NK-92 (cell line): ENCODE data around the gene HTT.

Experiments
- DNase-seq: peaks from one replicate; lab custom pipeline; 2025; ENCODE audit not compliant: unreplicated experiment; lab: John Stamatoyannopoulos, UW

The HTT gene

DNA sequence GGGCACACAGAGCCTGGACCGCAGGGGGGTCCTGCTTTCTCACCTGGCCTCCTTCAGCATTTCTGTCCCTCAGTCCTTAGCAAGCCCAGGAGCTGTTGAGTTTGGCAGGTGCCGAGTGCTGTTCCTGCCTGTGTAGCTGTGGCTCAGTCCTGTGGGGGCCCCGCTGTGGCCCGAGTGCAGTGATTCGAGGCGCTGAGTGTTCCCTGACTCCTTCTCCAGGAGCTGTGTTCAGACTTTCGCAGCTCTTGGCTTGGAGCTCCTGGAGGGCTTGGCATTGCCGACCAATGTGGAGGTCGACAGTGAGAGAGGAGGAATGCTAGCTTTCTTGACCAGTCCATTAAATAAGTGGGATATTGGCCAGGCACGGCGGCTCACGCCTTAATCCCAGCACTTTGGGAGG, 124.4 kb downstream of the HTT start:
- no peak for DNase-seq

DNA sequence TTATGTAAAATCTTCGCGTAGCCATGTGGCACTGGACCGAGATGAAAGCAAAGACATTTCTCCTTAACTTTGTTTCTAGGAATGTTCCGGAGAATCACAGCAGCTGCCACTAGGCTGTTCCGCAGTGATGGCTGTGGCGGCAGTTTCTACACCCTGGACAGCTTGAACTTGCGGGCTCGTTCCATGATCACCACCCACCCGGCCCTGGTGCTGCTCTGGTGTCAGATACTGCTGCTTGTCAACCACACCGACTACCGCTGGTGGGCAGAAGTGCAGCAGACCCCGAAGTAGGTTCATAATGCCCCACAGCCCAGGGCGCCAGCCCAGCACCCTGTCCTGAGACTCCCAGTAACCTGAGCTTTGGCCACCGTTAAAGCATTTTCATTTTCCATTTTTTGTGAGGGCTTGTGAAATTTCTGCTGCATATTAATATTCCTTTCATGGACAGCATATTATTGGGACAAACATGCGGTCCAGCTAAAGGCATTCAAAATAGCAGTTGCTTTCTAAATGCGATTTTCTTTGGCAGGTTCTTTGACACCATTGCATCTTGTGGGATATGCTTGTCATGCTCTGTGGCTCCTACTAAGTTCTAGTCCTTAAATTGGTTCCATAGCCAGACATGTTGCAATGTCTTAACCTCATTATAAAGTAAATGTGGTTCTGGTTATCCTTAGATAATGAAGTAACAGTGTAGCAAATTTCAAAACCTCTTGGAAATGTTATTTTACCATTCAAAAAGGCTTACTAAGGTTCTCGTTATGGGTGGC, 125.4 kb downstream of the HTT start:
- DNase-seq = no peak

DNA sequence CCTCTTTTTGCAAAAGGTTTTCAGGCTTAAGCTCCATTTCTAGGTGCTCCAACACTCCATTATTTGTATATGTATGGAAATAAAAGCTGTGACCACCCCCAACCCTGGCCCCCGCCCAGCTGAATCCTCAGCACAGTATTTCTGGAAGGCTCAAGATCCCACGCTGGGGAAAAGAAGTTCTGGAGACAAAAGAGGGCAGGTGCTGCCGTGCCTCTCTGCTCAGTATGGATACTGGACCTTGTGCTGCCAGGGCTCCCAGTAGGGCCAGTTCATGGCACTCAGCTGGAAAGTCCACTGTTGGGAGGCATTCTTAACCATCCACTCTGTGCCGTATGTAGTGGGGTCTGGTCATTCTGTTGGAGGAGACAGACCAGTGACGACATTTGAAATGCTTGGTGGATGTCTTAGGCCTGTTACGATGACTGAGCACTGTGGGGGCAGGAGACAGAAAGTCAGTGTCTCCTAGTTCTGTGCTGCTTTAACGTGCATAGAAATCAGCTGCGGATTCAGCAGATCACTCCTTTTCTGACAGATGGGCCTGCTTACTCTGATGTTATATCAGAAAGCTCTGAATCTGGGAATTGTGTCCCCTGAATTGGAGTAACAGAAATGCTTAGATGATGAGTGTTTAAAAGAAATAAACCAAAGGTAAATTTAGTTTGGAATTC, 126.1 kb downstream of the HTT start:
- no peak for DNase-seq

DNA sequence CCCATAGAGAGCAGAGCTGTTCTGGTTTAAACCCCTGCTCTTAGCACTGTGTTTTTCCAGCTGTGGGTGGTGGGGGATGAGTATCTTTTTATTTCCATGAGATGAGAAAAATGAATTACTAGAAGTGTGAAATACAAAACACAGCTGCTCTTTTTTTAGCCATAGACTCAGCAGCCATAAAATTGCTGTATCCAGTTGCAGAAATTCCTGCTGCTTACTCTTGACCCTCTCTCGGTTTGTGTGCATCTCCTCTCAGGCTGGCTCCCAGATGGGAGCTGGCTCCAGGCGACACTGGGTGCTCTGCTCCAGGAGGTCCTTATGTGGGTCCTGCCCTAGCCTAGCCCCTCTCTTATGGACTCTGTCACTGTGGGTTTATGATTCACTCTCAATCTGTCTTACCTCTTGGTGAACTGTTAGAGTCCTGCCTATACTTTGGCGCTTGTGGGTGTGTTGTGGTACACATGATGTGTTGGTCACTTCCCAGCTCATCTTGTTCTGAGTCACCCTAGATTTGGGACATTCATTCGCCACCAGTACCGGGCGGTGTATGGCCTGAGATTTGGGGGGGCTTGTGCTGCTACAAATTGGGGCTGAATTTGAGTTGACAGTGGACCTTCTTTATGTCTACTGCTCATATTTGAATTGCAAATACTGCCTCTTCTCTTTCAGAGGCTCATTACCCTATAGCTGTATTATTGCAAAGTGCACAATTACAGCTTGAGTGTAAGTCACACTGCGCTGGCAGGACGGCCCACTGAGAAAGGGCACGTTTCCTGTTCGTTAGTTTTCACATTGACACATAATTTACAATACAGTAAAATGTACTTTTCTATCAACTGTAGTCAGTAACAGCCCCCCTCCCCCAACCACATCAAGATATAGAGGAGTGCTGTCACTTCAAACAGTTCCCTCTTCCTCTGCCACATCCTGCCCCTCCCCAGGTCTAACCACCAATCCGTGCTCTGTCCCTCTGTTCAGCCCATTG, 127.5 kb downstream of the HTT start:
- peak; percentile 27 for DNase-seq

DNA sequence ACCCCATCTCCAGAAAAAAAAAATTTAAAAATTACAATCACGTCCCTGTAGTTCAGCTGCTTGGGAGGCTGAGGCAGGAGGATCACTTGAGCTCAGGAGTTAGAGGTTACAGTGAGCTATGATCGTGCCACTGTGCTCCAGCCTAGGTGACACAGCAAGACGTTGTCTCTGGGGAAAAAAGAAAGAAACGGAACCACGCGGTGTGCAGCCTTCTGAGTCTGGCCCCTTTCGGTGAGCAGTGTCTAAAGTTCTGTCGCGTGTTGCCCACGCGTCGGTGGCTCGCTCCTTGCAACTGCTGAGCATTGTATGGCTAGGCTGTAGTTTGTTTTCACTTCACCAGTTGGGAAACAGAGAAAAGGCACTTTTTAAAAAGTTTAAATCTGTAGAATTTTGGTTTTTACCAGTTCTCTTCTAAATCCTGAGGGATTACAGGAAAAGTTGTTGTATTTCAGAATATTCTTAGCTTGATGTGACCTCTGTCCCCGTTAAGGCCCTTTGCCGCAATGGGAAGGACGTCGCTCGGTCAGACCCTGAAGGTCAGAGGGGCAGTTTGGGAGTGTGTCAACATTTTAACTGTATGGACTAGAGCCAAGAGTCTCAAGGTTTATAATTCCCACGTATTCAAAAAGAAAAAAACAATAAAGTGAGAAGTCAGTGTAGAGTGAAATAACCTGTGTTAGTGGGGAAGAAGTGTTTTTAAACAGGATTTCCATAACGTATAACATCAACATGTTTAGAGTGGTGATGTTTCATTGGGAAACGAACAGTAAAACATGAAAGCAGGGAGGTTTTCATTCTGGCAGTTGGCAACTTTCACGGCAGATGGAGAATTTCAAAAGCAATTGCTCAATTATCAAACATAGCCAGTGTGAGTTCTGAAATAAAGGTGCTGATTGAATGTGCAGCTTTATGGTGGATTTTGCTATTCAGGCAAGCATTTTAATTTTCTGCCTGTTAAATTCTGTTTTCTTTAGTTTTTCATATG, 128.6 kb downstream of the HTT start:
- no peak for DNase-seq

DNA sequence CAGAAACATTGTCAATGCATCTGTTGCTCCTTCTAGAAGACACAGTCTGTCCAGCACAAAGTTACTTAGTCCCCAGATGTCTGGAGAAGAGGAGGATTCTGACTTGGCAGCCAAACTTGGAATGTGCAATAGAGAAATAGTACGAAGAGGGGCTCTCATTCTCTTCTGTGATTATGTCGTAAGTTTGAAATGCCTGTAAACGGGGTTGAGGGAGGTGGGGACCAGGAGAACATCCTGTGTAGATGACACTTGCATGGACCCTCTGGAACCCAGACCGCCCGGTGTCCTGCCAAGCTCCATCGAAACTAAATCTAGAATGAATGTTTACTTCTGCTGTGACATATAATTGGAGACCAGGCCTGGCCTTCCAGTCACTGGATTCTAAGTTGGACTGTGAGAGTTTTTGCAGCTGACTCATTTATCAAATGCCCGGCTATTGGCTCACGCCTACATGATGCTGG, 129.5 kb downstream of the HTT start:
- DNase-seq = no peak

DNA sequence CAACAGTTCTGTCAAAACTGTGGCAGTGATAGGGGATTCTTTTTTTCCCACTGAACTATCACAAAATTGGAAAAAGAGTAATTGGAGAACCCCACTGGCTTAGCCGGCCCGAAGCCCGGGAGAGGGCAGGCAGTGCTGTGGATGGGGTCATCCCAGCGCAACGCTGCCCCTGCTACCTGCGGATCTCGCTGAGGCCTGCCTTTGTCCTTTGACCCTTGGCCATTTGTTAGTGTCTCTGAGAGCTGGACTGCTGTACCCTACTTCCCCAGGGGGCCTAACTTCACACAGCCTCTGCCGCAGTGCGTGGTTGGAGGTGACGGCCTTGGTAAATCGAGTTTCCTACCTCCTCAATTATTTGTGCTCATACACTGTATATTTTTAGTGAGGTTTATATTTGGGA, 131.5 kb downstream of the HTT start:
- no peak for DNase-seq

DNA sequence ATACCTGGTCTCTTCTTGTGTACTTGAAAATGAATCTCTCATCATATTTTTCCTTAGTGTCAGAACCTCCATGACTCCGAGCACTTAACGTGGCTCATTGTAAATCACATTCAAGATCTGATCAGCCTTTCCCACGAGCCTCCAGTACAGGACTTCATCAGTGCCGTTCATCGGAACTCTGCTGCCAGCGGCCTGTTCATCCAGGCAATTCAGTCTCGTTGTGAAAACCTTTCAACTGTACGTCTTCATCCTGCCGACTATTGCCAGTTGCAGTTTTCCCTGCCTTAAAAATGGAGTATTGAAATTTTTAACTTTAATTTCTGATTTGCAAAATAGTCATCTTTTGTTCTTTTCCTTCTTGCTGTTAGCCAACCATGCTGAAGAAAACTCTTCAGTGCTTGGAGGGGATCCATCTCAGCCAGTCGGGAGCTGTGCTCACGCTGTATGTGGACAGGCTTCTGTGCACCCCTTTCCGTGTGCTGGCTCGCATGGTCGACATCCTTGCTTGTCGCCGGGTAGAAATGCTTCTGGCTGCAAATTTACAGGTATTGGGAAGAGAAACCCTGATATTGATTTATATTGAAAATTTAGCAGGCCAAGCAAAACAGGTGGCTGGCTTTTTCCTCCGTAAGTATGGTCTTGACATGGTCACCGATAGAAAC, 132.1 kb downstream of the HTT start:
- DNase-seq = no peak

DNA sequence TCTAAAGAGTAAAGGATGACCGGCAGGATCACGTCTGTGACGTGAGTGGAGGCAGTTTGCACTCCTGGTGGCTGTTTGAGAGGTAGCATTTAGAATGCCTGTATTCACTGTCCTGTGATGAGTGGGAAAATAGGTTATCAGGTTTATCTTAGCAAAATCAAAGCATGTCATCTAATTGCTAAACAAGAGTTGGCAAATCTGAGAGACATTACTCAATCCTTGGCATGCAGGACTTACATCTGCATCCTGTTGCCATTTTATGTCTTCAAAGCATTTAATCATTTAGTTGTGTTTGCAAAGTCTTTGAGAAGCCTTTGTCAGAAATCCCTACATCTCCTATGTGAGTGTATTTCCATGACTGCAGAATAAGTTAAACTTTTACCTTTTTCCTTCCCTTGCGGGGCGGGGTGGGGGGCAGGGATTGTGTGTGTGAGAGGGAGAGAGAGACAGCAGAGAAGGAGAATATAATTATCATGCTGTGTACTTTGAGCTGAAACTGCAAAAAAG, 133.1 kb downstream of the HTT start:
- no peak for DNase-seq

DNA sequence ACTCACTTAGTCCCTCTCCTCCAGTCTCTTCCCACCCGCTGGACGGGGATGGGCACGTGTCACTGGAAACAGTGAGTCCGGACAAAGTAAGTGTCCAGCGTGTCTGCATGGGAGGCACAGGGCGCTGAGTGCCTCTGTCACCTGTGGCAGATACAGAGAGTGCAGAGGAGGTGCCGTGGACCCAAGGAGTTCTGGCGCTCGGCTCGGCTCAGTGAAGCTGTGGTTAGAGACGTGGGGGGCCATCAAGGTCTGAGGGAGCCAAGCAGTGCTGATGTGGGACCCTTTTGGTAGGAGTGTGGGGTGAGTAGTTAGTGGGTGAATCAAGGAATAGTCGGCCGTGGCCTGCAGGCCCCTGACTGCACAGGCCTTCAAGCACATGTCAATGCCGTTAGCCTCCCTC, 134.3 kb downstream of the HTT start:
- DNase-seq = no peak

DNA sequence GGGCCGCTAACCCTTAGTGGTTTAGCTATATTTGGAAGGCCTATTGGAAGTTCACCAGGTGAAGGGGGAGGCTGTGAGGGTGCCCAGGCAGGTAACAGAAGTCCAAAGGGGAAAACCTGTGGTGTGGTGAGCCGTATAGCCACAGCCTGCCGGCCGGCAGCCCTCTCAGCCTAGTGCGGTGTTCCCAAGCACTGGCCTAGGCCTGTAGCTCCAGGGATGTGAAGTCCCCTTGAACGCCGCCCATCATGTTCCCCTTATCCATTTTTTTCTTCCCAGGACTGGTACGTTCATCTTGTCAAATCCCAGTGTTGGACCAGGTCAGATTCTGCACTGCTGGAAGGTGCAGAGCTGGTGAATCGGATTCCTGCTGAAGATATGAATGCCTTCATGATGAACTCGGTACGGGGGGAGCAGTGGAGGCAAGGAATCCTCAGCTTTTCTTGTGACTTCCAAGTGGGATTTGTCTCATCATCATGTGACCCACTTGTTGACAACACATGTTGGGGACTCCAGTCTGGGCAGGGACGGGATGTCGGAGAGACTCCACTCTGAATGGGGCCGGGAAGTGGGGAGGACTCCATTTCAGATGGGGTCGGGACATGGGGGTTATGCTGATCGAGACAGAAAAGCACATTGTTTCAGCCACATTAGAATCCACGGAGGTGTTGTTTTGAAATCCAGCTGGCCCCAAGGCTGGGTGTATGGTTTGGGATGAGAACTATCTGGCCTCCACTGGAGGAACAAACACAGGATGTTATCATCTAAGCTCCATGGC, 135.3 kb downstream of the HTT start:
- DNase-seq = no peak

DNA sequence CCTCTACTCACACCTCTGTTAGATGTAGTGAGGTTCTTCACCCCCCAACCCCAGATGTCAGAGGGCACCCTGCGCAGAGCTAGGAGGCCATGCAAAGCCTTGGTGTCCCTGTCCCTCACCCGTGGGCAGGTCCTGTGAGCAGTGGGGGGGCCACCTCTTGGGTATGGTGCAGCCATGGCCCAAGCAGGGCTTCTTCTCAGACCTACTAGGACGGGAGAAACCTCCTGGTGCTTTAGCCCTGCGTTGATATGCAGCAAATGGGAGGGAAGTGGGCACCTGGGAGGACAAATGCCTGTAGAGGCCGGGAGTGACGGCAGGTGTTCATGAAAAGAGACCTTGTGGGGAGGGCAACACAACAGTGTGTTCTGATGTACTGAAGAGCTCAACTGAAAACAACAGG, 136.0 kb downstream of the HTT start:
- DNase-seq = no peak

DNA sequence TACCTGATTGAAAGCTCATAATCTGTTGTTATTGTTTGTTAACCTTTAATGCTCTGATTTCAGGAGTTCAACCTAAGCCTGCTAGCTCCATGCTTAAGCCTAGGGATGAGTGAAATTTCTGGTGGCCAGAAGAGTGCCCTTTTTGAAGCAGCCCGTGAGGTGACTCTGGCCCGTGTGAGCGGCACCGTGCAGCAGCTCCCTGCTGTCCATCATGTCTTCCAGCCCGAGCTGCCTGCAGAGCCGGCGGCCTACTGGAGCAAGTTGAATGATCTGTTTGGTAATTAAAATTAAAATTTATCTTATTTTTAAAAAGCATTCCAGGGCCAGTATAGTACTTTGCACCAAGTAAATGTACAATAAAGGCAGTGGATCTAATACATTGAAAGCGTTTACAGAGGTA, 137.4 kb downstream of the HTT start:
- no peak for DNase-seq

DNA sequence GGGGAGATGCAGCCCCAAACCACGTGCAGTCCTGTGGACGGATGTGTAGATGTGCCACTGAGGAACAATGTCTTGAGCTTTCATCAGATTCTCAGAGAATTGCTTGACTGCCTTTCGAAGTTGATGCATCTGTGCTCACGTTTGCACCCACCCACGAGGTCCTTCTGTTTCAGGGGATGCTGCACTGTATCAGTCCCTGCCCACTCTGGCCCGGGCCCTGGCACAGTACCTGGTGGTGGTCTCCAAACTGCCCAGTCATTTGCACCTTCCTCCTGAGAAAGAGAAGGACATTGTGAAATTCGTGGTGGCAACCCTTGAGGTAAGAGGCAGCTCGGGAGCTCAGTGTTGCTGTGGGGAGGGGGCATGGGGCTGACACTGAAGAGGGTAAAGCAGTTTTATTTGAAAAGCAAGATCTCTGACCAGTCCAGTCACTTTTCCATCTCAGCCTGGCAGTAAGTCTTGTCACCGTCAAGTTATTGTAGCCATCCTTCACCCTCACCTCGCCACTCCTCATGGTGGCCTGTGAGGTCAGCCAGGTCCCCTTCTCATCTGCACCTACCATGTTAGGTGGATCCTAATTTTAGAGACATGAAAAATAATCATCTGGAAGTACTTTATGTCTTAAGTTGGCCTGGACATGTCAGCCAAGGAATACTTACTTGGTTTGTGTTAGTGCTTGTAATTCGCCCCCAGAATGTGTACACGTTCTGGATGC, 138.1 kb downstream of the HTT start:
- DNase-seq = no peak

DNA sequence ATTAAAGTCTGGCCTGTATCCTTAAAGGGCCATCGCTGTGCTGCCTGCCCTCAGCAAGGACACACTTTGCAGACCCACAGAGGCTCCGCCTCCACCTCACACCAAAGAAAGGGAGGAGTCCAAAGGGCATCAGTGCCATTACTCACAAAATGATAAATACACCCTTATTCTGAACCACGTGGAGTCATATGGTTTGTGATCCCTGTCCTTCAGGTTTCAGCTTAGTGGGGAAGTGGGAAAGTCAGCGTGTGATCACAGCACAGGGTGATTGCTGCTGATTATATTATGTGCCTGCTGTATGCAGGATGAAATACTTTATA, 138.6 kb downstream of the HTT start:
- no peak for DNase-seq

DNA sequence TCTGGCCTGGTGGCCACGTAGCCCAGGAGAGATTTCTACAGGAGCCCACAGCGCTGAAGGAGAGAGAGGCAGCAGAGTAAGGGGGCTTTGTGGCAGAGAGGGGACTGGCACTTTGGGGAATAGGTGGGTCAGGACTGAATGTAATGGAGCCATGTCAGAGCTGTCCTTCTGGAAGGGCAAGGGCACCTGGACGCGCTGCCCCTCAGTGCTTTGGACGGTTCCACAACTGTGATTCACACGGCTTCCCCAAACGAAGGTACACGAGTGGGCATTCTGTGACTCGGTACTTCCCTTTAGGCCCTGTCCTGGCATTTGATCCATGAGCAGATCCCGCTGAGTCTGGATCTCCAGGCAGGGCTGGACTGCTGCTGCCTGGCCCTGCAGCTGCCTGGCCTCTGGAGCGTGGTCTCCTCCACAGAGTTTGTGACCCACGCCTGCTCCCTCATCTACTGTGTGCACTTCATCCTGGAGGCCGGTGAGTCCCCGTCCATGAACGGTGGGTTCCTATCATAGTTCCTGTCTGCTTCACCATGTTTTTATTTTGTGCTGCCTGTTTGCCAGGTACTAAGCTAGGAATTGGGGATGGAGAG, 139.3 kb downstream of the HTT start:
- no peak for DNase-seq

DNA sequence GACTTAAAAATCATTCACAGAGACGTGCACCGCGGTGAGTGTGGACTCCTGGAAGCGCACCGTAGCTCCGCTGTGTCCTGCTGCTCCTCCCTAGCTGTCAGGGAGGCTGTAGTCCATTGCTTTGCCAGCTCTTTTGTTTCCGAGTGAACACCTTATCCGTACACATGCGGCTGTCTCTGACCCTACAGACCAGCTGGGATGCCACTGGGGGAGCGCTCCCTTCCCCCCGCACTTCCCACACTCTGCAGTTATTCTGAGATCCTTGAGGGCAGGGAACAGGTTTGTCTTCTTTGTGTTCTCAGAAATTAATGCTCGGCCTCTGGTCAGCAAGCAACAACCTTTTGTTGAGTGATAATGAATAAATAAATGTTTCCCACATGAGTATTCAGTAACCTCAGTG, 140.8 kb downstream of the HTT start:
- DNase-seq = no peak

DNA sequence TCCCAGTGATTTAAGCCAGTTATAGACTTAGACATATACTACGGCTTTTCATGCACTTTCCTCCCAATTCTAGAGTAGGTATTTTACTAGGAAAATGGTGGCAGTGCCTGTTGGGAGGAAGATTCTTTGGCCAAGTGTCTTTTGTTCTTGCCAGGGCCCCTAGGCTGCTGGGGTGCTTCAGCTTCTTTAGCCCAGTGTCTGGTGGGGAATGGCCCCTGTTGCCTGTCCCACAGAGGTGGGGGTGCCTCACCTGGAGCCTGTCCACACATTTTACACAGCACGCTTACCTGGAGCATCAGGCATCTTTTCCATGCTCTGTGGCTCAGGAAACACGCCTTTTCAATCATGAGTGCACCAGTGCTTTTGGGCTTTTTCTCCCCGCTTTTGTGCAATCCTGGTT, 141.3 kb downstream of the HTT start:
- no peak for DNase-seq
